NCI-H1930 (cell line): ENCODE data around the gene EOGT.

ENCODE experiments used
- DNase-seq, 2 experiments: peaks; one replicate each; lab custom pipeline; 2025; lab: John Stamatoyannopoulos, UW

Gene EOGT

GRCh38 chr3:68963376-68963775 lies 50.1 kb downstream of the EOGT start:
- no peak for DNase-seq

DNA sequence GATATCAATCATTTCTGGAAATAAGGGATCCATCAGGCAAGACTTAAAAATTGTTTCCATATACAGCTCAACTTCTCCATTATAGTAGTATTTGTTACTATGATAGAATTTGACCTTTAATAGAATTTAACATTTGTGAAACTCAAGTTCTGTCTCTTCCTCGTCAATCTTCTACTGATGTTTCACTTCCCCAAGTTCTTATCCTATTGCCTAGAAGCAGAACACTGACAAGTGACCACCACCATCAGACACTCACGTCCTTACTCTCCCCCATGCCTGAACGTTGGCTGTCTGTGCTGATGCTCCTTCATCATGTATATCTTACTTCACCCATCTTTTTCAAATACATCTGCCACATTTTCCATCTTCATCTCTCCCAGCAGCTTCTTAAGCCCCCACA lies 54.6 kb downstream of the EOGT start:
- DNase-seq = no peak

GRCh38 chr3:68957895-68958294 lies 55.6 kb downstream of the EOGT start:
- no peak for DNase-seq

DNA sequence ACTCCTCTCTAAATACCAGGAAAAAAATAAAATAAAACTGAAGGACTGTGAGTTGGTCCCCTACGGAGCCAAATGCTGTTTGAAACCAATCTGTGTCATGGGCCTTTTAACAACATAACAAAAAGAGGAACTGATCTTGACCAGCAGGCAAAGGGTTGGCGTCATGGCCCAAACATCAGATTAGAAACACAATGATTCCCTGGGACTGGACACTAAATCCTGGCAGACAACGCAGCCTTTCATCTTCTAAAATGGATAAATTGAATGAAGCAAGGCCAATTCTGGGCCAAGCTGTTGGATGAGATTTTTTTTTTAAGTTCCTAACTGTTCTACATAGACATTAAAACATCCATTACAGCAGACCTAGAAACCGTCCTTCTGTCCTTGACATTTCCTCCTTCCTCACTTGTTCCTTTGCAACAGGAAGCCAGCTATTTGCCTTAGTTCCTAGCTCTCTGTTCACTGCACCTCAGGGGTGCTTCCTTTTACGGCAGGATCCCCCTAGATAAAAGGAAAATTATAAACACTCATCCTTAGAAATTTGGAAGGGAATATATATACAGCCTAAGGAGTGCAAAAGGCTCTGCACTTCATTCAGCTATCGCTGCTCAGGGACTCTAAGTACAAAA lies 59.6 kb downstream of the EOGT start:
- DNase-seq = no peak

DNA sequence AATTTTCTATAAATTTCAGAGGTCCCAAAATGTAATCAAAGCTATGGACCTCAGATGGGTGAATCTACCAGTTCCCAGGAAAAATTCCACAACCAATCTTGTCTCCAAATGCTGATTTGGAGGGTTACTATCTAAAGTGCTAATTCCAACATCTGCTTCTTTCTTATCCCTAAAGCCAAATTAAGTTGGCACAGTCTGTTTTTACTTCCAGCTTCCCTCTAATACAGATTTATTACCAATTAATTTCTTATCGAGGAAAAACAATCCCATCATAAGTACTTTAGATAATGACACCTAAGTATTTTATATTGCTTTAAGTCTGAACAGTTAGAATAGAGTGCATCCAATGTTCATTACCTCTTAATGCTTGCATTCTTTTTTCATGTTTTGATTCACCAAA lies 68.3 kb downstream of the EOGT start:
- DNase-seq = no peak

DNA sequence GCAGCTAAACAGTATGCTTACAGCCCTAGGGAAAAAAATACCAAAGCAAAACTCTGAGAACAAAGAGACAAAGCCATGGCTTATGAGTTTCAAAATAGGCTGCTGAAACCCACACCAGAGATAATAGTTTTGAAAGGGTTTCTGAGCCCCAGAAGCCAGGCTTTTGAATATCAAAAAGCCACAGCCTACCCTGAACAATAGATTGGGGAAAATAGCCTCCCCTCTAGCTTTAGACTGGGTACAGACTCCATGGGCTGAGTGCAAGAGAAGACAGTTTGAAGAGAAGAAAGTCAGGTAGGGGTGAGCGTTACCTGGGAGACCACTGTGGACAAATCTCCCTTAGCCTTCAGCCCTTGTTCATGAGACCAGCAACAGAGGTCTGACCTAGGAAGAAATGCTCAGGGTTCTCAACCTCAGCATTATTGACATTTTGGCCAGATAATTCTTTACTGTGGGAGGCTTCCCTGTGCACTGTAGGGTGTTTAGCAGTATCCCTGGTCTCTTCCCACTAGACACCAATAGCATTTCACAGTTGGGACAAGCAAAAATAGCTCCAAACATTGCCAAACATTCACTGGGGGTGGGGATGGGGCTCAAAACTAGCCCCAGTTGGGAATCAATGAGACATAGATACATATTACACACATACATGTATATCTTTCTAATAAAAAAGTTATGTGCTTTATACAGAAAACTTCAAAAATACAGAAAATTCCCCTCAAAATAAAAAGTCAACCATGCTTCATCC lies 69.6 kb downstream of the EOGT start:
- DNase-seq = no peak

DNA sequence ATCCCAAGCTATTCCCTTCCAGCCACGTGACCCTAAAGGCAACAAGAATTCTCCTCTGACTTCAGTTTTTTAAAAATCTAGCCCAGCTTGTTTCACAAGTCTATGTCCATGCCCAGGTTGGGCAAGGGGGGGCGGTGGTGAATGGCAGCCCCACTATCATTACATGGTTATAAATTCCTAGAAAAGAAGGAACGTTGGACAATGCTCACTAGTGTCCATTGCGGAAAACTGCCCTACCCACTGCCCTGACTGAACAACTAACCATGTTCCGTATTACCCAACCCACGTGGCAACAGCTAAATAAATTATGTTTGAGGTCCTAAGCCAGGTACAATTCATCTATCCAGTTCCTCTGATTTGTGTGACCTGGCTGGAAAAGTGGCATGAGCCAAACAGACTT lies 72.4 kb downstream of the EOGT start:
- DNase-seq = no peak

GRCh38 chr3:68936856-68937255 lies 76.6 kb downstream of the EOGT start:
- no peak for DNase-seq

GRCh38 chr3:68935778-68936177 lies 77.7 kb downstream of the EOGT start:
- DNase-seq = no peak

DNA sequence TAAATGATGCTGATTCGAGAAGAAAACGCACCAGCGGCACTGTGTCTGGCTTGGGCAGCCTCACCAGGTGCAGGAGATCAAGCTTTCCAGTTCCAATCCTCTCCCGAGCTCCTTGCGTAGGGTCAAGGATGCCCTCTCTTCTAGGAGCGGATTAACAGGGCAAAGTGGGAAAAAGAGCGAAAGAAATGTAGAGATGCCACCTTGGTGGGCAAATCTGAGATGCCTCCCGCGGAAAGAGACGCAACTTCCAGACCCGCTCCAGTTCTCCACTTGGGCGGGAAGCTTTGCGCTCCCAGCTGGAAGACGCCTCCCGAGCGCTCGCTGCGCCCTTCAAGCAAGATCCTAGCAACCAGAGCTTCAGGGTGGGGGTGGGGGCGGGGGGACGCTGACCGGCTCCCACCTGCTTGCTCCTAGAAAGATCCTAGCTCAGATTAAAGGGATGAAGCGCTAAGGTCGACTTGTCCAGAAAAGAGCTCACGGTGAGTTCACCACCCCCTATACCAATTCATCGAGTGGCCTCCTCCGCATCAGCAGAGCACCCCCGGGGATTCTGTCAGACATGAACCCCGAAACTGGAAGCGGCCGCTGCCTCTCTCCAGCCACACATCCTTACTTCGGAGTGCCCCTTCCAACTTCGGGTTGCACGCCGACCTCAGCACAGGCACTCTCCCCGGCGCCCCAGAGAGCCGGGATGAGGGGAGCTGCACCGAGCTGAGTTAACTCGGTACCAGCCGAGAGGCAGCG lies 81.9 kb downstream of the EOGT start:
- DNase-seq = no peak
